Stomach smooth muscle (tissue), 2 donors: ENCODE data around the gene PIK3R6.

ENCODE experiments used
- H3K27ac ChIP-seq: one replicate; pipeline ENCODE4 v1.7.0; 2013; ENCODE audit warnings: mild to moderate bottlenecking, low read length, inconsistent platforms
- H3K27me3 ChIP-seq, 2 donors: one replicate each; pipeline ENCODE4 v1.7.0; 2013; ENCODE audit warnings: low read length in 2 of 2; ENCODE audit not compliant: insufficient read depth in 2 of 2, control insufficient read depth in 1 of 2
- H3K36me3 ChIP-seq, 2 donors: one replicate each; pipeline ENCODE4 v1.7.0; 2013; ENCODE audit warnings: low read length in 2 of 2; ENCODE audit not compliant: control insufficient read depth in 2 of 2, insufficient read depth in 2 of 2
- H3K4me1 ChIP-seq: one replicate; pipeline ENCODE4 v1.7.0; 2013; ENCODE audit warnings: low read length; ENCODE audit not compliant: control insufficient read depth, insufficient read depth
- H3K4me3 ChIP-seq, 2 donors: one replicate each; pipeline ENCODE4 v1.7.0; 2013; ENCODE audit warnings: low read length in 2 of 2
- H3K9ac ChIP-seq, 2 donors: one replicate each; pipeline ENCODE4 v1.7.0; 2013; ENCODE audit warnings: low read length in 2 of 2, mild to moderate bottlenecking in 1 of 2
- H3K9me3 ChIP-seq, 2 donors: one replicate each; pipeline ENCODE4 v1.7.0; 2013; ENCODE audit warnings: low read length in 2 of 2; ENCODE audit not compliant: control insufficient read depth in 2 of 2
- donor health status: healthy.
- donor health status: Pancreatic carcinoma.

The PIK3R6 gene

DNA sequence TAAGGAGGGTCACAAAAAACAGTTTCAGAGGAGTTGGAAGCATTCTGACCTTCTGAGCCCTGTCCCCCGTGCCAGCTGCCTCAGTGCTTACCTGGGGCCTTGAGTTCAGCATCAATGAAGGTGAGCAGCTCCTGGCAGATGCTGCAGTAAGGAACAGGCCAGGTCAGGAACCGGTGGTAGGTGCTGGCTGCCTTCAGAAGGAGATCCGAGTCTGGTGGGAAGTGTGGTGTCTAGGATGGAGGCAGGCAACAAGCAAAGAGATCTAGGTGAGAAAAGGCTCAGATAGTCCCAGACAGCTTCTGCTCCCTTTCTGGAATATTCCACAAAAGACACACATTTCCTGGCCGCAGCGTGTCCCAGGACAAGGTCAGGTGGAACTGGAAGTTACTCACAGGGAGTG lies 37.2 kb upstream of the PIK3R6 start:
- no peaks in the 10 kb centered on the region for H3K36me3 ChIP-seq

GRCh38 chr17:8904201-8904600 lies 36.7 kb upstream of the PIK3R6 start:
- Histone ChIP-seq H3K36me3 (no peaks in the 10 kb centered on the region), H3K4me3 (no peak overlapping the region), H3K4me1 (no peaks in the 10 kb centered on the region), H3K27me3 (peaks cover 0 to 18% of the 10 kb centered on the region in 2 donors), H3K9ac (no peak overlapping the region), H3K27ac (no peak overlapping the region), H3K9me3 (no peaks in the 10 kb centered on the region)

More for the DNA sequence above, 37.2 kb upstream of the PIK3R6 start:
- Histone ChIP-seq H3K4me1 (no peaks in the 10 kb centered on the region), H3K9me3 (no peaks in the 10 kb centered on the region), H3K4me3 (no peak overlapping the region), H3K27me3 (peaks cover 0 to 20% of the 10 kb centered on the region in 2 donors), H3K27ac (no peak overlapping the region), H3K9ac (no peak overlapping the region)

- H3K4me1 ChIP-seq = no peaks in the 10 kb centered on the region
- no peak overlapping the region for H3K9ac ChIP-seq
- H3K27ac ChIP-seq = no peak overlapping the region
- no peaks in the 10 kb centered on the region for H3K9me3 ChIP-seq
- no peaks in the 10 kb centered on the region for H3K36me3 ChIP-seq
- H3K4me3 ChIP-seq = no peak overlapping the region
- H3K27me3 ChIP-seq = peaks cover 8 to 20% of the 10 kb centered on the region in 2 donors
Observed at GRCh38 chr17:8900626-8901585, 33.4 kb upstream of the PIK3R6 start.

- Histone ChIP-seq H3K27me3 (peaks cover 14 to 17% of the 10 kb centered on the region in 2 donors), H3K4me3 (no peak overlapping the region)
Observed at GRCh38 chr17:8900207-8900606, 32.7 kb upstream of the PIK3R6 start.

DNA sequence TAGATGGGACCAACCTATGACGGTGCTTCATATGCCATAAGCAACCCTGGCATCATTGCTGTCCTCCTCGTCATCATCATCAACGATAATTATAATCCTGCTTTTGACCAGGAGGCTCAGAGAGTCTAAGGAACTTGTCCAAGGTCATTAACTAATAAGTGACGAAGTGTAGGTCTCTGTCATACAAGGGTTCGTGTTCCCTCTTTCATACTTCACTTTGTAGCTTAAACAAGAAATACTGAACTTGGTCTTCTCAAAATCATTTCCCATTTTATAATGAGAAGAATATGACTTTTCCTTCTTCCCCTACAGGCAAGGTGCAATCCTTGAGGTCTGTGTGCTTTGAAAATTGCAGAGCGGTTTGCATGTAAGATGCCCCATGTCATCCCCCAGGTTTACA lies 31.2 kb upstream of the PIK3R6 start:
- Histone ChIP-seq H3K27ac (no peak overlapping the region), H3K27me3 (peaks cover 7 to 16% of the 10 kb centered on the region in 2 donors), H3K4me1 (no peaks in the 10 kb centered on the region), H3K9ac (no peak overlapping the region), H3K36me3 (no peaks in the 10 kb centered on the region), H3K4me3 (no peak overlapping the region), H3K9me3 (no peaks in the 10 kb centered on the region)

More at GRCh38 chr17:8900207-8900606, 32.7 kb upstream of the PIK3R6 start:
- Histone ChIP-seq H3K9me3 (no peaks in the 10 kb centered on the region), H3K27ac (no peak overlapping the region), H3K4me1 (no peaks in the 10 kb centered on the region), H3K9ac (no peak overlapping the region), H3K36me3 (no peaks in the 10 kb centered on the region)

- H3K9ac ChIP-seq = no peak overlapping the region
- no peak overlapping the region for H3K4me3 ChIP-seq
- peaks cover 7 to 16% of the 10 kb centered on the region in 2 donors for H3K27me3 ChIP-seq
- H3K36me3 ChIP-seq = no peaks in the 10 kb centered on the region
- no peaks in the 10 kb centered on the region for H3K4me1 ChIP-seq
- H3K9me3 ChIP-seq = no peaks in the 10 kb centered on the region
- H3K27ac ChIP-seq = no peak overlapping the region
Observed at GRCh38 chr17:8898126-8898525, 30.7 kb upstream of the PIK3R6 start.

DNA sequence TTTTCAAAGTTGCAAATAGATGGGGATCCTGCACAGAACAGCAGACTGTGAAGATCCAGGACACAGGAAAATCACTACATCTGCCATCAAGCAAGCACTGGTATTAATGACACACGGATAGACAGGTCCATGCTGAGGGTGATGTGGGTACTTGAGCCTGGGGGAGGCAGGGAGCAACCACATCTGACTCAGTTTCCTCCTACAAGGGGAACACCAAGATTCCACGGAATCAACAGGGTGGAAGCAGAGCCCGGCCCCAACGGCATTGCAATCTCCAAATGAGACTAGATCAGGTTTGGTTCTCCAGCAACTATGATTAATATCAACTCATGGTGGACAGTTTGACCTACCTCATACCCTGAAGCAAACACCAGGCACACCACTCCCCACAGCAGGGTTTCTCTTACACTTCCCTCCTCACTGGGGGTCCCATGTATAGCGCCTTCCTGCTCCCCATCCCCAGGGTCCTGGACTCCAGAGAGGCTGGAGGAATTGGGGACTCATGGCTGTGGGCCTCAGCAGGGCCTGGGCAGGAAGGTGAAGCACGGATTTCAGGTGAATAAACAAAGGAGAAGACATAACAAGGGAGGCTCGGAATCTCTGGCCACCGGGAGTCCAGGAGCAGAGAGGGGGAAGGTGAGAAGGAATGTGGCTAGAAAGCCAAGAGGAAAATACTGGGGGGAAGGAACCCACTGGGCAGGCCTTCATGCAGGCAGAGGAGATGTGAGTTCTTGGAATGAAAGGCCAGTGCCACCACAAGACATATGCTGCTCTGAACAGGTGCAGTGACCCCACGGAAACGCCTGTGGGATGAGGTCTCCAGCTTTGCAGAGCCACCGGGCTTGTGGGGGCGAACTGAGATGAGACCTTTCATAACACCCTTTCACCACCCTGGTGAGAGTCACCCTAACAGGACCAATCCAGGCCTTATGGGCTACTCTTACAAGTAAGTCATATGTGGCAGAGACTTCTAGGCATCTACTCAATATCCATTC lies 29.5 kb upstream of the PIK3R6 start:
- Histone ChIP-seq H3K27ac (no peak overlapping the region), H3K9me3 (no peaks in the 10 kb centered on the region), H3K4me3 (no peak overlapping the region), H3K36me3 (no peaks in the 10 kb centered on the region), H3K4me1 (no peaks in the 10 kb centered on the region), H3K27me3 (peaks cover 7 to 16% of the 10 kb centered on the region in 2 donors), H3K9ac (no peak overlapping the region)

GRCh38 chr17:8896087-8896486 lies 28.6 kb upstream of the PIK3R6 start:
- peaks cover 5 to 16% of the 10 kb centered on the region in 2 donors for H3K27me3 ChIP-seq
- H3K27ac ChIP-seq = no peak overlapping the region
- no peak overlapping the region for H3K9ac ChIP-seq
- H3K36me3 ChIP-seq = no peaks in the 10 kb centered on the region
- no peaks in the 10 kb centered on the region for H3K9me3 ChIP-seq
- no peak overlapping the region for H3K4me3 ChIP-seq
- no peaks in the 10 kb centered on the region for H3K4me1 ChIP-seq

GRCh38 chr17:8894673-8895578 lies 27.5 kb upstream of the PIK3R6 start:
- no peaks in the 10 kb centered on the region for H3K36me3 ChIP-seq
- peaks cover 2 to 16% of the 10 kb centered on the region in 2 donors for H3K27me3 ChIP-seq
- H3K9me3 ChIP-seq = no peaks in the 10 kb centered on the region
- H3K27ac ChIP-seq = no peak overlapping the region
- no peak overlapping the region for H3K4me3 ChIP-seq
- no peaks in the 10 kb centered on the region for H3K4me1 ChIP-seq
- H3K9ac ChIP-seq = no peak overlapping the region
